ENCODE measurements around the gene MPHOSPH6. TPM values are rescaled to one million over a fixed set of nuclear protein-coding genes. Genes with fewer than 3 reads are reported as not detected.

MPHOSPH6 gene
- total and polyA plus RNA-seq, 2 of the 8 experiments (the other 6 are each of a cell fraction or from before 2014, with no cell fraction given) = 19.7 to 32.9 TPM

DNA sequence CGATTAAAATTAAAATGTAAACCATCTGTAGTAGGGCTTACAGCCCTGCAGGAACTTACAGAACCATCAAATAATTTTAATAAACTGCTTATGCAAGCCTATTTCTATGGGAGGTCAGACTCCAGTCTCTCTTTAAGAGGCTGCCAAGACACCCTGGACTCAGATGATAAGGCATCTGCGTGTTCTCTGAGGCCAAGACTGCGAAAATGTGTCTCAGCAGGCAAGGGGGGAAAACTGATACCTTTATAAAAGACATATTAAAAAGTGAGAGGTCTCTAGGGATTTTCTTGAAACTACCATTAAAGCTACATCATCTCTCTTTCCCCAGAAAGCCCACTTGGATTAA lies 32.2 kb downstream of the MPHOSPH6 start:
- Histone ChIP-seq H3K79me1 (ENCODE audit: low read depth, low read length) (no peaks in the 10 kb centered on the region), H3K4ac (replicated peaks; ENCODE audit: insufficient read length, low read depth, low read length) (no peak overlapping the region), H2BK12ac (ENCODE audit: low read depth, low read length) (no peak overlapping the region), H3K23me2 (ENCODE audit: low read depth, low read length) (no peaks in the 10 kb centered on the region), H4K20me1 (replicated peaks in 1 of 2; ENCODE audit: control insufficient read depth in 1 of 2, insufficient read depth in 2 of 2, low read length in 2 of 2) (no peaks in the 10 kb centered on the region), H2BK5ac (ENCODE audit: low read depth, low read length) (no peak overlapping the region), H2AFZ (ENCODE audit: low read length) (no peak overlapping the region), H2BK15ac (ENCODE audit: low read length) (peak overlapping the region; percentile 49; the same call in 1 of the 2 replicates), H4K5ac (ENCODE audit: insufficient read length, low read depth, low read length) (no peak overlapping the region), H3K4me3 (ENCODE audit: extremely low read depth in 1 of 4, insufficient read depth in 2 of 4, low read depth in 3 of 4, low read length in 4 of 4) (no peak overlapping the region), H4K91ac (replicated peaks; ENCODE audit: insufficient read length, low read length) (no peak overlapping the region), H2BK20ac (ENCODE audit: low read length) (no peak overlapping the region), H3K27ac (ENCODE audit: low read depth, low read length) (no peak overlapping the region), H3K4me2 (ENCODE audit: insufficient read depth in 1 of 2, low read depth in 2 of 2, low read length in 2 of 2) (no peak overlapping the region; a peak in 1 of 4 replicates), H3K9ac (replicated peaks in 1 of 4; ENCODE audit: extremely low read depth in 1 of 4, low read depth in 3 of 4, low read length in 3 of 4) (no peak overlapping the region), H3K9me3 (ENCODE audit: insufficient read depth in 2 of 2, low read depth in 1 of 2, low read length in 1 of 2) (no peaks in the 10 kb centered on the region), H3K36me3 (ENCODE audit: control insufficient read depth in 2 of 4, insufficient read depth in 4 of 4, low read length in 3 of 4) (peaks cover 0 to 8% (median 4%) of the 10 kb centered on the region in 4 experiments; a peak in 3 of 8 replicates), H4K8ac (ENCODE audit: extremely low read depth, insufficient read depth, low read length) (no peak overlapping the region), H3K56ac (replicated peaks; ENCODE audit: insufficient read length, low read depth, low read length) (no peak overlapping the region), H3K27me3 (replicated peaks in 1 of 4; ENCODE audit: control insufficient read depth in 3 of 4, extremely low read depth in 1 of 4, insufficient read depth in 3 of 4, low read length in 3 of 4) (no peaks in the 10 kb centered on the region), H3K79me2 (ENCODE audit: control insufficient read depth in 1 of 2, insufficient read depth in 2 of 2, low read length in 2 of 2) (no peaks in the 10 kb centered on the region), H3K14ac (ENCODE audit: insufficient read length) (no peak overlapping the region), H3K4me1 (replicated peaks in 1 of 4; ENCODE audit: control insufficient read depth in 3 of 4, insufficient read depth in 4 of 4, low read length in 3 of 4) (peaks cover 0 to 7% (median 2%) of the 10 kb centered on the region in 4 experiments; a peak in 3 of 7 replicates), H3K18ac (ENCODE audit: extremely low read depth, low read length) (no peak overlapping the region), H3K23ac (ENCODE audit: insufficient read length) (no peak overlapping the region), H2BK120ac (replicated peaks; ENCODE audit: low read depth, low read length) (no peak overlapping the region), H2AK5ac (ENCODE audit: low read depth, low read length) (no peak overlapping the region)
- FAIRE-seq = no peak
- WGBS, 2 experiments (ENCODE audit: extremely low coverage in 1 of 2, insufficient coverage in 1 of 2, insufficient read length in 1 of 2, insufficient replicate concordance in 2 of 2, low coverage in 1 of 2, low lambda C conversion rate in 2 of 2, missing lambda C conversion rate in 1 of 2) = 97% methylated on average over 3 of the region's 3 CpGs; no CpG with 5 or more reads in 1 of the 2 experiments
- ChIA-PET CTCF (ENCODE audit: partially characterized antibody) (interaction anchor here (0.9 to 1.6 kb wide), 2 partner anchors 9 to 263 kb away, joined by 3 read pairs; no protein-coding TSS in a partner anchor), POLR2A (ENCODE audit: partially characterized antibody) (interaction anchor here (0.6 to 2.1 kb wide), 3 partner anchors 14 to 507 kb away, joined by 3 to 10 read pairs (median 4); no protein-coding TSS in a partner anchor)
- DNase-seq (ENCODE audit: low read depth in 1 of 2, low spot score in 2 of 2) = no peak
- no peak for TF ChIP-seq POU5F1 (IDR thresholded peaks at IDR 0.05; ENCODE audit: low read depth, low read length)
- no peak for TF ChIP-seq TAF7 (optimal IDR thresholded peaks at IDR 0.05; ENCODE audit: borderline replicate concordance, low read depth, low read length)
- no peak for TF ChIP-seq SP2 (IDR thresholded peaks at IDR 0.05; ENCODE audit: low read length)
- no peak for TF ChIP-seq TEAD4 (IDR thresholded peaks at IDR 0.05; ENCODE audit: low read depth, low read length)
- no peak for TF ChIP-seq YY1 (IDR thresholded peaks at IDR 0.05; ENCODE audit: low read depth, low read length)
- TF ChIP-seq SIX5 (IDR thresholded peaks at IDR 0.05; ENCODE audit: low read depth, low read length) = no peak
- TF ChIP-seq SUZ12 (IDR thresholded peaks at IDR 0.05; ENCODE audit: low read length) = no peak
- TF ChIP-seq KDM1A (IDR thresholded peaks at IDR 0.05; ENCODE audit: borderline replicate concordance, low read length) = no peak

Measured in H1 (cell line).